ENCODE measurements around the gene KCNQ5. TPM values are rescaled to one million over a fixed set of nuclear protein-coding genes. Genes with fewer than 3 reads are reported as not detected.

Gene KCNQ5
- total and polyA plus RNA-seq, 2 of the 8 experiments (the other 6 are each of a cell fraction or from before 2014, with no cell fraction given) = 0.83 to 1.2 TPM

GRCh38 chr6:72665599-72665998 is 43.7 kb downstream of the KCNQ5 start:
- H2AFZ ChIP-seq (ENCODE audit: low read length) = no peak overlapping the region
- no peaks in the 10 kb centered on the region for H3K4me1 ChIP-seq (replicated peaks in 1 of 4; ENCODE audit: control insufficient read depth in 3 of 4, insufficient read depth in 4 of 4, low read length in 3 of 4)
- H3K79me1 ChIP-seq (ENCODE audit: low read depth, low read length) = no peaks in the 10 kb centered on the region
- no peaks in the 10 kb centered on the region for H3K79me2 ChIP-seq (ENCODE audit: control insufficient read depth in 1 of 2, insufficient read depth in 2 of 2, low read length in 2 of 2)
- no peak overlapping the region for H2BK15ac ChIP-seq (ENCODE audit: low read length)
- no peak overlapping the region for H3K4me2 ChIP-seq (ENCODE audit: insufficient read depth in 1 of 2, low read depth in 2 of 2, low read length in 2 of 2)
- H3K14ac ChIP-seq (ENCODE audit: insufficient read length) = no peak overlapping the region
- DNase-seq (ENCODE audit: low read depth in 1 of 2, low spot score in 2 of 2) (no peak), FAIRE-seq (no peak)
- H2BK5ac ChIP-seq (ENCODE audit: low read depth, low read length) = no peak overlapping the region
- no peak overlapping the region for H2AK5ac ChIP-seq (ENCODE audit: low read depth, low read length)
- no peak overlapping the region for H3K9ac ChIP-seq (replicated peaks in 1 of 4; ENCODE audit: extremely low read depth in 1 of 4, low read depth in 3 of 4, low read length in 3 of 4)
- H2BK20ac ChIP-seq (ENCODE audit: low read length) = no peak overlapping the region
- H3K27me3 ChIP-seq (replicated peaks in 1 of 4; ENCODE audit: control insufficient read depth in 3 of 4, extremely low read depth in 1 of 4, insufficient read depth in 3 of 4, low read length in 3 of 4) = no peaks in the 10 kb centered on the region
- no peak overlapping the region for H3K4me3 ChIP-seq (ENCODE audit: extremely low read depth in 1 of 4, insufficient read depth in 2 of 4, low read depth in 3 of 4, low read length in 4 of 4)
- no peak overlapping the region for H4K91ac ChIP-seq (replicated peaks; ENCODE audit: insufficient read length, low read length)
- no peaks in the 10 kb centered on the region for H3K23me2 ChIP-seq (ENCODE audit: low read depth, low read length)
- no peak overlapping the region for H4K8ac ChIP-seq (ENCODE audit: extremely low read depth, insufficient read depth, low read length)
- H3K56ac ChIP-seq (replicated peaks; ENCODE audit: insufficient read length, low read depth, low read length) = no peak overlapping the region
- H3K9me3 ChIP-seq (ENCODE audit: insufficient read depth in 2 of 2, low read depth in 1 of 2, low read length in 1 of 2) = no peaks in the 10 kb centered on the region
- no peak overlapping the region for H3K23ac ChIP-seq (ENCODE audit: insufficient read length)
- no peak overlapping the region for H2BK120ac ChIP-seq (replicated peaks; ENCODE audit: low read depth, low read length)
- H3K4ac ChIP-seq (replicated peaks; ENCODE audit: insufficient read length, low read depth, low read length) = no peak overlapping the region
- no peak overlapping the region for H2BK12ac ChIP-seq (ENCODE audit: low read depth, low read length)
- 99% methylated on average over 3 of the region's 3 CpGs; no CpG with 5 or more reads in 1 of the 2 experiments for WGBS, 2 experiments (ENCODE audit: extremely low coverage in 1 of 2, insufficient coverage in 1 of 2, insufficient read length in 1 of 2, insufficient replicate concordance in 2 of 2, low coverage in 1 of 2, low lambda C conversion rate in 2 of 2, missing lambda C conversion rate in 1 of 2)
- H3K18ac ChIP-seq (ENCODE audit: extremely low read depth, low read length) = no peak overlapping the region
- no peak overlapping the region for H4K5ac ChIP-seq (ENCODE audit: insufficient read length, low read depth, low read length)
- H3K27ac ChIP-seq (ENCODE audit: low read depth, low read length) = no peak overlapping the region
- H3K36me3 ChIP-seq (ENCODE audit: control insufficient read depth in 2 of 4, insufficient read depth in 4 of 4, low read length in 3 of 4) = no peaks in the 10 kb centered on the region
- H4K20me1 ChIP-seq (replicated peaks in 1 of 2; ENCODE audit: control insufficient read depth in 1 of 2, insufficient read depth in 2 of 2, low read length in 2 of 2) = no peaks in the 10 kb centered on the region
- ChIA-PET POLR2A (ENCODE audit: partially characterized antibody) (no interaction called here), CTCF (ENCODE audit: partially characterized antibody) (interaction anchor here (0.5 to 1.0 kb wide), 2 partner anchors 43 to 49 kb away, joined by 3 read pairs; no protein-coding TSS in a partner anchor)
- TF ChIP-seq ASH2L (IDR thresholded peaks at IDR 0.05; ENCODE audit: low read length) (no peak), SP1 (IDR thresholded peaks at IDR 0.05; ENCODE audit: low read depth, low read length) (no peak), BACH1 (IDR thresholded peaks at IDR 0.05; ENCODE audit: low read length) (no peak), ZNF274 (IDR thresholded peaks at IDR 0.05; ENCODE audit: borderline replicate concordance, extremely low read depth, low read length) (no peak), RFX5 (IDR thresholded peaks at IDR 0.05; ENCODE audit: borderline replicate concordance, low read depth, low read length) (no peak), SIN3A (conservative IDR thresholded peaks at IDR 0.05 in 1 of 2, IDR thresholded peaks at IDR 0.05 in 1 of 2; ENCODE audit: low read depth in 1 of 2, low read length in 2 of 2) (no peak), ATF2 (IDR thresholded peaks at IDR 0.05; ENCODE audit: low read length) (no peak), CBX8 (IDR thresholded peaks at IDR 0.05; ENCODE audit: borderline replicate concordance, low read depth, low read length) (no peak), KDM1A (IDR thresholded peaks at IDR 0.05; ENCODE audit: borderline replicate concordance, low read length) (no peak), POLR2A (IDR thresholded peaks at IDR 0.05; ENCODE audit: control extremely low read depth in 1 of 2, low read depth in 2 of 2, low read length in 2 of 2) (no peak), MAFK (IDR thresholded peaks at IDR 0.05; ENCODE audit: low read depth, low read length) (no peak), SIRT6 (IDR thresholded peaks at IDR 0.05; ENCODE audit: low read length) (no peak)

Measured in H1 (cell line).